ENCODE results near the gene SLC15A3. TPM values are rescaled to one million over a fixed set of nuclear protein-coding genes. Genes with fewer than 3 reads are reported as not detected.

The SLC15A3 gene
- total RNA-seq, 2 experiments from 2014 or later, result 10.5 to 11.9 TPM

DNA sequence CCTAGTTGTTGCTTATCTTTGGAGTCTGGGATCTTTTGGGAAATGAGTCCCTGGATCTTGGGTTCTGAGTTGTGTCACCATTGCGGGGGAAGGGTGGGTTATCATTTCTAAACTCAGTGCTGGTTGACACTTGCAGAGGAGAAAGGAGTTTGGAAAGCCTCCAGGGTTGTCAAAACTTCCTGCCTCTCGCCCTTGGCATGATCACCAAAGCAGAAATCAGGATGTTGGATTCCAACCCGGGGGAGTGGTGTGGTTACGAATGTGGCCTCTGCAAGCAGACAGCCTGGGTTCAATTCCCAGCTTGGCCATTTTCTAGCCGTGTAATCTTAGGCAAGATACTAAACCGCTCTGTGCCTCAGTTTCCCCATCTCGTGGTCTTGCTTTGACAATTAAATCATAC is 43.8 kb upstream of the SLC15A3 start:
- no peaks in the 10 kb centered on the region for H3K9me3 Mint-ChIP-seq
- no peaks in the 10 kb centered on the region for H3K27me3 Mint-ChIP-seq
- H3K4me3 Mint-ChIP-seq, result peak overlapping the region; percentile 62
- no peak for ATAC-seq (ENCODE audit: poor library complexity)
- DNase-seq, result no peak
- Histone ChIP-seq H3K36me3 (ENCODE audit: insufficient read depth, low read length) (peaks cover 79% of the 10 kb centered on the region), H3K27ac (ENCODE audit: low read depth in 1 of 2, low read length in 2 of 2) (peak overlapping the region in 1 of 2 donors; percentile 24), H3K4me1 (ENCODE audit: insufficient read depth, low read length) (peaks cover 91% of the 10 kb centered on the region), H3K27me3 (ENCODE audit: control insufficient read depth in 1 of 2, insufficient read depth in 2 of 2, low read length in 2 of 2) (no peaks in the 10 kb centered on the region), H3K4me3 (ENCODE audit: low read length) (no peak overlapping the region), H3K9me3 (ENCODE audit: control insufficient read depth in 1 of 2, insufficient read depth in 1 of 2, low read length in 2 of 2) (no peaks in the 10 kb centered on the region)
- H3K36me3 Mint-ChIP-seq (ENCODE audit: low read depth), result peaks cover 85% of the 10 kb centered on the region
- intact Hi-C loops (cut with DNase I, micrococcal nuclease), result no loop called here
- POLR2A ChIA-PET, result interaction anchor here (0.6 to 4.3 kb wide), 3 partner anchors 10 to 47 kb away, joined by 3 to 29 read pairs (median 5); no protein-coding TSS in a partner anchor
- TF ChIP-seq, protein P1, sequence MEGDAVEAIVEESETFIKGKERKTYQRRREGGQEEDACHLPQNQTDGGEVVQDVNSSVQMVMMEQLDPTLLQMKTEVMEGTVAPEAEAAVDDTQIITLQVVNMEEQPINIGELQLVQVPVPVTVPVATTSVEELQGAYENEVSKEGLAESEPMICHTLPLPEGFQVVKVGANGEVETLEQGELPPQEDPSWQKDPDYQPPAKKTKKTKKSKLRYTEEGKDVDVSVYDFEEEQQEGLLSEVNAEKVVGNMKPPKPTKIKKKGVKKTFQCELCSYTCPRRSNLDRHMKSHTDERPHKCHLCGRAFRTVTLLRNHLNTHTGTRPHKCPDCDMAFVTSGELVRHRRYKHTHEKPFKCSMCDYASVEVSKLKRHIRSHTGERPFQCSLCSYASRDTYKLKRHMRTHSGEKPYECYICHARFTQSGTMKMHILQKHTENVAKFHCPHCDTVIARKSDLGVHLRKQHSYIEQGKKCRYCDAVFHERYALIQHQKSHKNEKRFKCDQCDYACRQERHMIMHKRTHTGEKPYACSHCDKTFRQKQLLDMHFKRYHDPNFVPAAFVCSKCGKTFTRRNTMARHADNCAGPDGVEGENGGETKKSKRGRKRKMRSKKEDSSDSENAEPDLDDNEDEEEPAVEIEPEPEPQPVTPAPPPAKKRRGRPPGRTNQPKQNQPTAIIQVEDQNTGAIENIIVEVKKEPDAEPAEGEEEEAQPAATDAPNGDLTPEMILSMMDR (IDR thresholded peaks at IDR 0.05), result no peak
- peaks cover 82% of the 10 kb centered on the region for H3K4me1 Mint-ChIP-seq (ENCODE audit: low read depth)
- peak overlapping the region; percentile 87 for H3K27ac Mint-ChIP-seq
- CTCF ChIA-PET, result interaction anchor here (1.8 kb wide), 1 partner anchor 11 kb away, joined by 4 read pairs; no protein-coding TSS in a partner anchor

DNA sequence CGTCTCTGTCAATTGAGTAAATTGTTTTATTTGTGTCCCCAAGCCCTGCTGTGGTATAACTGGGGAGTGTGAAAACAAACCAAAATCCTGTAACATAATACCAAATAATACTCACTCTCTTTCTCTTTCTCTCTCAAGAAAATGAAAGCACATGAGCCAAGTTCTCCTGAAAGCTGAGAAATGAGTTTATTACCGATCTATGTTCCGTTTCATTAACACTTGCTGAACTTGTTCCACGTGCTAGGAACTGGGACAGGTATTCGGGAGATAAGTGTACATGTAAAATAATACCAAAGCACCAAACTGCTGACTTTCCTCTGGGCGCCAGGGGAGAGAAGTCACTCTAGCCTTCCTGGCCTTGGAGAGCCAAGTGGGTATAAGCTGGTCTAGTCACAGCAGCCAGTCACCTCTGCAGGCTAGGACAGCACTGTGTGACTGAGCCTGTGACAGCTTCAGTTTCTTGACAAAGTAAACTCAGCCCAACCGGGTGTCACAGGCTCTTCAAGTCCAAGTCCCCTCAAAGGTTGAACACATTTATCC is 42.6 kb upstream of the SLC15A3 start:
- intact Hi-C loops (cut with DNase I, micrococcal nuclease), result no loop called here
- H3K4me1 ChIP-seq (ENCODE audit: insufficient read depth, low read length), result peaks cover 85% of the 10 kb centered on the region
- CTCF ChIA-PET, result interaction anchor here (1.4 to 2.3 kb wide), 3 partner anchors 11 to 24 kb away, joined by 3 to 16 read pairs (median 4); partner anchors contain the start of gene CD6

DNA sequence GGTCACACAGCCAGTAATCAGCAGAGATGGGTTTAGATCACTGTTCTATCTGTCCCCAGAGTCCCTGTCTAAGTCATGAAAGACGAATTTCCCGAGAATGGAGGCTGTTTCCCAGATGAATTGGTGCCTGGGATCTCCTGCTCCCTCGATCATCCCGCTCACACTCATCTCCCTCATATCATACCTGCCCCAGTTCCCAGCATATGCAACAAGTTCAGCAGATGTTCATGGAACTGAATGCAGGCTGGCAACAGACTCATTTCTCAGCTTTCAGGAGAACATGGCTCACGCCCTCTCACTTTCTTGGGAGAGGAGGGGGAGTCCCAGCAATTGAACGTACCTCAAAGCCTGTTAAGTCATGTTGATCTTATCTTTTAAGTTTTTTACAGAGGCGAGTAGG is 41.6 kb upstream of the SLC15A3 start:
- Mint-ChIP-seq H3K4me1 (ENCODE audit: low read depth) (peaks cover 83% of the 10 kb centered on the region), H3K4me3 (peak overlapping the region; percentile 78), H3K36me3 (ENCODE audit: low read depth) (peaks cover 84% of the 10 kb centered on the region), H3K9me3 (no peaks in the 10 kb centered on the region), H3K27me3 (no peaks in the 10 kb centered on the region), H3K27ac (peak overlapping the region; percentile 87)
- H3K4me3 ChIP-seq (ENCODE audit: low read length), result no peak overlapping the region
- H3K4me1 ChIP-seq (ENCODE audit: insufficient read depth, low read length), result peaks cover 88% of the 10 kb centered on the region
- no peaks in the 10 kb centered on the region for H3K27me3 ChIP-seq (ENCODE audit: control insufficient read depth in 1 of 2, insufficient read depth in 2 of 2, low read length in 2 of 2)
- peak overlapping the region; percentile 22 to 61 for H3K27ac ChIP-seq (ENCODE audit: low read depth in 1 of 2, low read length in 2 of 2)
- intact Hi-C loops (cut with DNase I, micrococcal nuclease), result no loop called here
- DNase-seq (peak in 1 of 14 experiments; percentile 3), ATAC-seq (ENCODE audit: poor library complexity) (no peak)
- no peaks in the 10 kb centered on the region for H3K9me3 ChIP-seq (ENCODE audit: control insufficient read depth in 1 of 2, insufficient read depth in 1 of 2, low read length in 2 of 2)
- peaks cover 82% of the 10 kb centered on the region for H3K36me3 ChIP-seq (ENCODE audit: insufficient read depth, low read length)
- ChIA-PET POLR2A (interaction anchor here (0.9 to 3.1 kb wide), 14 partner anchors 8 to 136 kb away, joined by 3 to 11 read pairs (median 4); partner anchors contain the start of genes CD5 and TMEM109), CTCF (interaction anchor here (1.4 to 2.3 kb wide), 2 partner anchors 10 to 23 kb away, joined by 3 to 16 read pairs; partner anchors contain the start of gene CD6)
- TF ChIP-seq, protein P1 (IDR thresholded peaks at IDR 0.05), result no peak

More for the DNA sequence above, 42.6 kb upstream of the SLC15A3 start:
- Mint-ChIP-seq H3K9me3 (no peaks in the 10 kb centered on the region), H3K4me3 (peak overlapping the region; percentile 62), H3K27ac (peak overlapping the region; percentile 87), H3K4me1 (ENCODE audit: low read depth) (peaks cover 83% of the 10 kb centered on the region), H3K27me3 (no peaks in the 10 kb centered on the region), H3K36me3 (ENCODE audit: low read depth) (peaks cover 84% of the 10 kb centered on the region)
- H3K27me3 ChIP-seq (ENCODE audit: control insufficient read depth in 1 of 2, insufficient read depth in 2 of 2, low read length in 2 of 2), result no peaks in the 10 kb centered on the region
- peak overlapping the region; percentile 1 for H3K4me3 ChIP-seq (ENCODE audit: low read length)
- TF ChIP-seq, protein P1 (IDR thresholded peaks at IDR 0.05), result no peak
- POLR2A ChIA-PET, result interaction anchor here (0.7 to 3.1 kb wide), 15 partner anchors 9 to 132 kb away, joined by 3 to 11 read pairs (median 4); partner anchors contain the start of gene CD5
- H3K36me3 ChIP-seq (ENCODE audit: insufficient read depth, low read length), result peaks cover 77% of the 10 kb centered on the region
- peak in 4 of 14 experiments; percentile 27 to 52 (median 42) for DNase-seq
- H3K9me3 ChIP-seq (ENCODE audit: control insufficient read depth in 1 of 2, insufficient read depth in 1 of 2, low read length in 2 of 2), result no peaks in the 10 kb centered on the region
- peak; percentile 53 for ATAC-seq (ENCODE audit: poor library complexity)
- peak overlapping the region in 1 of 2 donors; percentile 11 for H3K27ac ChIP-seq (ENCODE audit: low read depth in 1 of 2, low read length in 2 of 2)

All from CD4-positive, alpha-beta T cell (primary cell).